Hepatocyte (in vitro differentiated cells): Measurements from ENCODE around the gene PICALM. TPM values are rescaled to one million over a fixed set of nuclear protein-coding genes. Genes with fewer than 3 reads are reported as not detected.

Experiments
- DNase-seq: peaks from one replicate; pipeline ENCODE4 v3.0.0-alpha.2; 2016; ENCODE audit warnings: low spot score
- H2AFZ ChIP-seq: fragments of 200-600 bp; sonication (generic); 2 replicates; pipeline ENCODE4 v1.6.0; 2016; ENCODE audit warnings: antibody characterized with exemption, mild to moderate bottlenecking
- H3K27ac ChIP-seq: fragments of 200-600 bp; sonication (generic); 2 replicates; pipeline ENCODE4 v1.5.1; 2016; ENCODE audit warnings: mild to moderate bottlenecking
- H3K27me3 ChIP-seq: fragments of 200-600 bp; sonication (generic); 2 replicates; pipeline ENCODE4 v1.6.1; 2016
- H3K36me3 ChIP-seq: fragments of 200-600 bp; sonication (generic); replicated peaks from 2 replicates; pipeline ENCODE4 v1.5.1; 2016; ENCODE audit warnings: low read depth; ENCODE audit not compliant: insufficient read depth
- H3K4me1 ChIP-seq: fragments of 200-600 bp; sonication (generic); 2 replicates; pipeline ENCODE4 v1.5.1; 2016; ENCODE audit warnings: mild to moderate bottlenecking, moderate library complexity; ENCODE audit not compliant: insufficient read depth
- H3K4me2 ChIP-seq: fragments of 200-600 bp; sonication (generic); 2 replicates; pipeline ENCODE4 v1.6.0; 2016
- H3K4me3 ChIP-seq: fragments of 200-600 bp; sonication (generic); 2 replicates; pipeline ENCODE4 v1.5.1; 2016; ENCODE audit warnings: mild to moderate bottlenecking
- H3K79me2 ChIP-seq: fragments of 200-600 bp; sonication (generic); 2 replicates; pipeline ENCODE4 v1.6.0; 2017; ENCODE audit warnings: mild to moderate bottlenecking
- H3K9me2 ChIP-seq: fragments of 200-600 bp; sonication (generic); replicated peaks from 2 replicates; pipeline ENCODE4 v1.6.0; 2017; ENCODE audit warnings: mild to moderate bottlenecking; ENCODE audit not compliant: insufficient read depth
- H3K9me3 ChIP-seq: fragments of 200-600 bp; sonication (generic); 2 replicates; pipeline ENCODE4 v1.5.1; 2016; ENCODE audit warnings: low read depth, mild to moderate bottlenecking
- H4K20me1 ChIP-seq: fragments of 200-600 bp; sonication (generic); 2 replicates; pipeline ENCODE4 v1.6.0; 2016; ENCODE audit warnings: mild to moderate bottlenecking; ENCODE audit not compliant: insufficient read depth, poor library complexity, severe bottlenecking
- CTCF ChIP-seq: fragments of 200-600 bp; sonication (generic); IDR thresholded peaks from 2 replicates; pipeline ENCODE4 v1.5.1; 2016; ENCODE audit warnings: antibody characterized with exemption, mild to moderate bottlenecking; ENCODE audit not compliant: poor library complexity
- EZH2 ChIP-seq: fragments of 200-600 bp; sonication (generic); IDR thresholded peaks from 2 replicates; pipeline ENCODE4 v1.6.1; 2016; ENCODE audit warnings: antibody characterized with exemption, mild to moderate bottlenecking, borderline replicate concordance
- EZH2phosphoT487 ChIP-seq: fragments of 200-600 bp; sonication (generic); IDR thresholded peaks from one replicate; pipeline ENCODE4 v1.6.1; 2018; ENCODE audit warnings: antibody characterized with exemption, mild to moderate bottlenecking, low read depth, moderate library complexity; ENCODE audit not compliant: unreplicated experiment, severe bottlenecking
- WGBS: methylation state at CpG from one replicate; pipeline ENCODE4 v1.1.6; 2016; ENCODE audit warnings: low lambda C conversion rate; ENCODE audit errors: missing lambda C conversion rate; 5-methylcytosine and 5-hydroxymethylcytosine counted together
- polyA plus RNA-seq: library from polyadenylated mRNA; unstranded; fragments of >200 nt; fragmentation: Nextera tagmentation; extraction: Ambion mirVana; gene quantifications from 2 replicates; pipeline ENCODE4 v1.2.1, GENCODE V29; 2016
- total RNA-seq: library from RNA; depleted of rRNA; stranded (reverse); fragments of >200 nt; gene quantifications from 2 replicates; pipeline ENCODE4 v1.2.3, GENCODE V29; 2014

The PICALM gene
- total and polyA plus RNA-seq, 2 experiments from 2014 or later, result 46.4 to 197 TPM

GRCh38 chr11:85914425-85914824, 154.5 kb downstream of the PICALM start:
- Histone ChIP-seq H3K36me3 (no peaks in the 10 kb centered on the region), H3K9me3 (no peaks in the 10 kb centered on the region), H3K27me3 (no peaks in the 10 kb centered on the region), H3K27ac (no peak overlapping the region), H3K79me2 (no peaks in the 10 kb centered on the region), H3K9me2 (no peaks in the 10 kb centered on the region), H4K20me1 (no peaks in the 10 kb centered on the region), H3K4me1 (no peaks in the 10 kb centered on the region), H3K4me3 (no peak overlapping the region), H2AFZ (no peak overlapping the region), H3K4me2 (no peak overlapping the region)
- TF ChIP-seq CTCF, result no peak
- no peak for TF ChIP-seq EZH2
- no peak for TF ChIP-seq EZH2phosphoT487
- WGBS, result 90% methylated on average over 6 of the region's 6 CpGs
- DNase-seq, result no peak

GRCh38 chr11:85913513-85913912, 155.4 kb downstream of the PICALM start:
- Histone ChIP-seq H4K20me1 (no peaks in the 10 kb centered on the region), H3K9me2 (no peaks in the 10 kb centered on the region), H3K27me3 (no peaks in the 10 kb centered on the region), H3K36me3 (no peaks in the 10 kb centered on the region), H3K9me3 (no peaks in the 10 kb centered on the region), H3K4me1 (no peaks in the 10 kb centered on the region), H3K79me2 (no peaks in the 10 kb centered on the region), H2AFZ (no peak overlapping the region), H3K4me2 (no peak overlapping the region), H3K27ac (no peak overlapping the region), H3K4me3 (no peak overlapping the region)
- TF ChIP-seq EZH2, result no peak
- TF ChIP-seq CTCF, result no peak
- no peak for TF ChIP-seq EZH2phosphoT487
- DNase-seq, result no peak

DNA sequence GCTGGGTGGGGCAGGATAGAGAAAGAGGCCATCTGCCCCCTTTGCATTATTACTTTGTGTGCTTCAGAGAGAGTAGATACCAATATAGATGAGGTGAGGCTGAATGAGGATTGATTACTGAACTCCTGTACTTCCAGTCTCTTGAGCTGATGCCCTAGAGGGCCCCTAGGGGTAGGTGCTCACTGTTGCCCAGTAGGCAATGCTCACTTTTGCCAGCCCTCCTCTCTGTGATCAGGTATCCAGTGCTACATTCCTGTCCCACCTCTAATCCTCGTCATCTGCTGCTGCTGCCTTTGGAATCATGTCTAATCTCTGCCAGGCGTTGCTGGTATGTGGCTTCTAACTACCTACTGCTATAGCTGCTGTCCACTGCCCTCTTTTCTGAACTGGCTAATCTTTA, 156.5 kb downstream of the PICALM start:
- no peak overlapping the region for H3K27ac ChIP-seq
- no peak for DNase-seq
- H3K36me3 ChIP-seq, result no peaks in the 10 kb centered on the region
- no peak overlapping the region for H3K4me2 ChIP-seq
- H3K79me2 ChIP-seq, result no peaks in the 10 kb centered on the region
- H3K9me3 ChIP-seq, result no peaks in the 10 kb centered on the region
- H3K27me3 ChIP-seq, result no peaks in the 10 kb centered on the region
- H3K4me3 ChIP-seq, result no peak overlapping the region
- 63% methylated on average over 2 of the region's 2 CpGs for WGBS
- no peaks in the 10 kb centered on the region for H3K9me2 ChIP-seq
- TF ChIP-seq EZH2phosphoT487, result no peak
- no peak for TF ChIP-seq EZH2
- no peak for TF ChIP-seq CTCF
- H4K20me1 ChIP-seq, result no peaks in the 10 kb centered on the region
- no peaks in the 10 kb centered on the region for H3K4me1 ChIP-seq
- H2AFZ ChIP-seq, result no peak overlapping the region

Other genes with a start within 250 kb of the PICALM start
- gene CCDC83, start 213.7 kb downstream of the PICALM start, total RNA-seq, result not detected in 2 replicates
- gene CCDC83, start 213.7 kb downstream of the PICALM start, polyA plus RNA-seq, result not detected in 2 replicates
- 15.2 and 15.5 TPM in 2 replicates for gene EED, start 175.7 kb upstream of the PICALM start, total RNA-seq
- 22.5 and 23.7 TPM in 2 replicates for gene EED, start 175.7 kb upstream of the PICALM start, polyA plus RNA-seq
- gene HIKESHI, start 233.2 kb upstream of the PICALM start, total RNA-seq, result 46.2 and 46.6 TPM in 2 replicates
- 46.4 and 61.9 TPM in 2 replicates for gene HIKESHI, start 233.2 kb upstream of the PICALM start, polyA plus RNA-seq